Measurements from ENCODE around the gene DRP2.

Gene DRP2

GRCh38 chrX:101220662-101221260 is 1.2 kb downstream of the DRP2 start:
- TF ChIP-seq POLR2AphosphoS5 (IDR thresholded peaks at IDR 0.05; ENCODE audit: low read depth) (no peak), GABPA (IDR thresholded peaks at IDR 0.05; ENCODE audit: low read depth) (no peak), CTCF (IDR thresholded peaks at IDR 0.05; ENCODE audit: insufficient read depth, low read length) (no peak), SPI1 (IDR thresholded peaks at IDR 0.05; ENCODE audit: borderline replicate concordance, low read depth) (no peak), REST (IDR thresholded peaks at IDR 0.05; ENCODE audit: insufficient replicate concordance, low read depth) (no peak)
- no peak for DNase-seq (ENCODE audit: low read depth in 1 of 2, low spot score in 1 of 2)
- no peaks in the 10 kb centered on the region for H3K27me3 ChIP-seq (ENCODE audit: insufficient read depth, poor library complexity, severe bottlenecking)
- no peak overlapping the region for H3K4me3 ChIP-seq (replicated peaks; ENCODE audit: insufficient read depth, low read length)
- no peak overlapping the region for H3K27ac ChIP-seq (replicated peaks)

- H3K4me3 ChIP-seq (replicated peaks; ENCODE audit: insufficient read depth, low read length), result no peak overlapping the region
Observed at GRCh38 chrX:101223226-101223625, 3.6 kb downstream of the DRP2 start.

More at GRCh38 chrX:101223226-101223625, 3.6 kb downstream of the DRP2 start:
- Histone ChIP-seq H3K27me3 (ENCODE audit: insufficient read depth, poor library complexity, severe bottlenecking) (no peaks in the 10 kb centered on the region), H3K27ac (replicated peaks) (no peak overlapping the region)
- TF ChIP-seq CTCF (IDR thresholded peaks at IDR 0.05; ENCODE audit: insufficient read depth, low read length), result no peak
- no peak for TF ChIP-seq GABPA (IDR thresholded peaks at IDR 0.05; ENCODE audit: low read depth)
- no peak for TF ChIP-seq REST (IDR thresholded peaks at IDR 0.05; ENCODE audit: insufficient replicate concordance, low read depth)
- TF ChIP-seq POLR2AphosphoS5 (IDR thresholded peaks at IDR 0.05; ENCODE audit: low read depth), result no peak
- TF ChIP-seq SPI1 (IDR thresholded peaks at IDR 0.05; ENCODE audit: borderline replicate concordance, low read depth), result no peak
- DNase-seq (ENCODE audit: low read depth in 1 of 2, low spot score in 1 of 2), result no peak

Measured in HL-60 (cell line).